Measurements from ENCODE around the gene COL4A2. TPM values are rescaled to one million over a fixed set of nuclear protein-coding genes. Genes with fewer than 3 reads are reported as not detected.

Gene COL4A2
- total and polyA plus RNA-seq, 2 donors (not counting 1 experiment from before 2014, with no cell fraction given) = 0.17 TPM; not detected in 1

- H3K27ac Mint-ChIP-seq = no peak overlapping the region
- ChIA-PET CTCF (no interaction called here), POLR2A (no interaction called here)
- no CpG with 5 or more reads among the region's 4 CpGs for WGBS (ENCODE audit: insufficient coverage)
- Histone ChIP-seq H3K9me3 (ENCODE audit: control extremely low read depth in 1 of 3, control insufficient read depth in 2 of 3, insufficient read depth in 1 of 3, low read length in 2 of 3) (peaks cover 0 to 3% (median 0%) of the 10 kb centered on the region in 3 donors), H3K4me2 (replicated peaks; ENCODE audit: low read depth, low read length, poor library complexity, severe bottlenecking) (no peak overlapping the region), H2AFZ (ENCODE audit: insufficient read depth, low read depth, low read length, poor library complexity, severe bottlenecking) (no peak overlapping the region), H4K20me1 (ENCODE audit: control insufficient read depth, insufficient read depth, low read length, poor library complexity, severe bottlenecking) (no peaks in the 10 kb centered on the region), H3K27me3 (replicated peaks in 1 of 4; ENCODE audit: control extremely low read depth in 1 of 4, control insufficient read depth in 3 of 4, insufficient read depth in 4 of 4, low read length in 3 of 4) (no peaks in the 10 kb centered on the region), H3K9ac (ENCODE audit: low read length) (no peak overlapping the region), H3K79me2 (ENCODE audit: control insufficient read depth, insufficient read depth, low read length) (no peaks in the 10 kb centered on the region), H3K4me3 (ENCODE audit: control extremely low read depth in 1 of 5, extremely low read depth in 1 of 5, insufficient read depth in 1 of 5, low read depth in 2 of 5, low read length in 4 of 5) (no peak overlapping the region), H3K36me3 (replicated peaks in 1 of 2; ENCODE audit: control extremely low read depth in 1 of 2, control insufficient read depth in 1 of 2, extremely low read depth in 1 of 2, insufficient read depth in 2 of 2, low read length in 1 of 2) (no peaks in the 10 kb centered on the region), H3K27ac (ENCODE audit: low read length in 2 of 2) (no peak overlapping the region), H3K4me1 (ENCODE audit: control insufficient read depth in 2 of 2, insufficient read depth in 2 of 2, low read length in 2 of 2) (no peaks in the 10 kb centered on the region)
- no peak for DNase-seq
- no peak overlapping the region for H3K4me3 Mint-ChIP-seq
- no peak for ATAC-seq (ENCODE audit: low read depth)
- TF ChIP-seq EZH2 (IDR thresholded peaks at IDR 0.05; ENCODE audit: borderline replicate concordance, insufficient read depth, low read depth, low read length, poor library complexity, severe bottlenecking) = no peak
- no peak for TF ChIP-seq CTCF (IDR thresholded peaks at IDR 0.05)
- intact Hi-C loops (cut with micrococcal nuclease) = no loop called here
- no peaks in the 10 kb centered on the region for H3K9me3 Mint-ChIP-seq (ENCODE audit: insufficient read depth)
- H3K4me1 Mint-ChIP-seq = no peaks in the 10 kb centered on the region
- H3K27me3 Mint-ChIP-seq = peaks cover 5% of the 10 kb centered on the region
These were observed 51.3 kb downstream of the COL4A2 start for GRCh38 chr13:110358381-110358780.

- H3K36me3 ChIP-seq (replicated peaks in 1 of 2; ENCODE audit: control extremely low read depth in 1 of 2, control insufficient read depth in 1 of 2, extremely low read depth in 1 of 2, insufficient read depth in 2 of 2, low read length in 1 of 2) = no peaks in the 10 kb centered on the region
These were observed 52.8 kb downstream of the COL4A2 start for GRCh38 chr13:110359840-110360301.

More at GRCh38 chr13:110359840-110360301, 52.8 kb downstream of the COL4A2 start:
- Mint-ChIP-seq H3K4me1 (no peaks in the 10 kb centered on the region), H3K27ac (no peak overlapping the region), H3K9me3 (ENCODE audit: insufficient read depth) (no peaks in the 10 kb centered on the region), H3K4me3 (no peak overlapping the region), H3K27me3 (peaks cover 5% of the 10 kb centered on the region)
- Histone ChIP-seq H3K27me3 (replicated peaks in 1 of 4; ENCODE audit: control extremely low read depth in 1 of 4, control insufficient read depth in 3 of 4, insufficient read depth in 4 of 4, low read length in 3 of 4) (no peaks in the 10 kb centered on the region), H3K4me2 (replicated peaks; ENCODE audit: low read depth, low read length, poor library complexity, severe bottlenecking) (no peak overlapping the region), H3K9ac (ENCODE audit: low read length) (no peak overlapping the region), H3K9me3 (ENCODE audit: control extremely low read depth in 1 of 3, control insufficient read depth in 2 of 3, insufficient read depth in 1 of 3, low read length in 2 of 3) (peaks cover 0 to 3% (median 0%) of the 10 kb centered on the region in 3 donors), H3K27ac (ENCODE audit: low read length in 2 of 2) (no peak overlapping the region), H4K20me1 (ENCODE audit: control insufficient read depth, insufficient read depth, low read length, poor library complexity, severe bottlenecking) (no peaks in the 10 kb centered on the region), H3K79me2 (ENCODE audit: control insufficient read depth, insufficient read depth, low read length) (no peaks in the 10 kb centered on the region), H2AFZ (ENCODE audit: insufficient read depth, low read depth, low read length, poor library complexity, severe bottlenecking) (no peak overlapping the region), H3K4me1 (ENCODE audit: control insufficient read depth in 2 of 2, insufficient read depth in 2 of 2, low read length in 2 of 2) (no peaks in the 10 kb centered on the region), H3K4me3 (ENCODE audit: control extremely low read depth in 1 of 5, extremely low read depth in 1 of 5, insufficient read depth in 1 of 5, low read depth in 2 of 5, low read length in 4 of 5) (no peak overlapping the region)
- DNase-seq (no peak), ATAC-seq (ENCODE audit: low read depth) (no peak)
- intact Hi-C loops (cut with micrococcal nuclease) = no loop called here
- TF ChIP-seq CTCF (IDR thresholded peaks at IDR 0.05) (no peak), EZH2 (IDR thresholded peaks at IDR 0.05; ENCODE audit: borderline replicate concordance, insufficient read depth, low read depth, low read length, poor library complexity, severe bottlenecking) (no peak)
- POLR2A ChIA-PET = no interaction called here
- CTCF ChIA-PET = no interaction called here
- WGBS (ENCODE audit: insufficient coverage) = no CpG with 5 or more reads among the region's 7 CpGs

Data from B cell (primary cell).